Measurements from ENCODE around the gene FHOD3.

DNA sequence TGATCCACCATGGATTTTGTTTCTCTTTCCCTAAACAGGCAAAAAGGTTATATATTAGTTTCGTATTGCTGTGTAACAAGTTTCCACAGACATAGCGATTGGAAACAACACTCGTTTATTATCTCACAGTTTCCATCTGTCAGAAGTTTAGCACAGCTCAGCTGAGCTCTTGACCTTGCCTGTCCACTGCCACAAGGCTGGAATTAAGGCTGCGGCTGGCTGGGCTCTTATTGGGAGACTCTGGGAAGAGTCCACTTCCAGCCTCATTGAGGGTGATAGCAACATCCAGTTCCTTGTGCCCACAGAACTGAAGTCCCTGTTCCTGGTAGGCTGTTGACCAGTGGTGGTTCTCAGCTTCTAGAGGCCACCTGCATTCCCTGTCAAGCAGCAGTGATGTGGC is 410.9 kb downstream of the FHOD3 start:
- no peak for TF ChIP-seq POLR2A (IDR thresholded peaks at IDR 0.05; ENCODE audit: low read length)
- TF ChIP-seq, protein P1, sequence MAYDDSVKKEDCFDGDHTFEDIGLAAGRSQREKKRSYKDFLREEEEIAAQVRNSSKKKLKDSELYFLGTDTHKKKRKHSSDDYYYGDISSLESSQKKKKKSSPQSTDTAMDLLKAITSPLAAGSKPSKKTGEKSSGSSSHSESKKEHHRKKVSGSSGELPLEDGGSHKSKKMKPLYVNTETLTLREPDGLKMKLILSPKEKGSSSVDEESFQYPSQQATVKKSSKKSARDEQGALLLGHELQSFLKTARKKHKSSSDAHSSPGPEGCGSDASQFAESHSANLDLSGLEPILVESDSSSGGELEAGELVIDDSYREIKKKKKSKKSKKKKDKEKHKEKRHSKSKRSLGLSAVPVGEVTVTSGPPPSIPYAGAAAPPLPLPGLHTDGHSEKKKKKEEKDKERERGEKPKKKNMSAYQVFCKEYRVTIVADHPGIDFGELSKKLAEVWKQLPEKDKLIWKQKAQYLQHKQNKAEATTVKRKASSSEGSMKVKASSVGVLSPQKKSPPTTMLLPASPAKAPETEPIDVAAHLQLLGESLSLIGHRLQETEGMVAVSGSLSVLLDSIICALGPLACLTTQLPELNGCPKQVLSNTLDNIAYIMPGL (CRISPR knock-in tag; IDR thresholded peaks at IDR 0.05; ENCODE audit: borderline replicate concordance), result no peak
- TF ChIP-seq, protein P2, sequence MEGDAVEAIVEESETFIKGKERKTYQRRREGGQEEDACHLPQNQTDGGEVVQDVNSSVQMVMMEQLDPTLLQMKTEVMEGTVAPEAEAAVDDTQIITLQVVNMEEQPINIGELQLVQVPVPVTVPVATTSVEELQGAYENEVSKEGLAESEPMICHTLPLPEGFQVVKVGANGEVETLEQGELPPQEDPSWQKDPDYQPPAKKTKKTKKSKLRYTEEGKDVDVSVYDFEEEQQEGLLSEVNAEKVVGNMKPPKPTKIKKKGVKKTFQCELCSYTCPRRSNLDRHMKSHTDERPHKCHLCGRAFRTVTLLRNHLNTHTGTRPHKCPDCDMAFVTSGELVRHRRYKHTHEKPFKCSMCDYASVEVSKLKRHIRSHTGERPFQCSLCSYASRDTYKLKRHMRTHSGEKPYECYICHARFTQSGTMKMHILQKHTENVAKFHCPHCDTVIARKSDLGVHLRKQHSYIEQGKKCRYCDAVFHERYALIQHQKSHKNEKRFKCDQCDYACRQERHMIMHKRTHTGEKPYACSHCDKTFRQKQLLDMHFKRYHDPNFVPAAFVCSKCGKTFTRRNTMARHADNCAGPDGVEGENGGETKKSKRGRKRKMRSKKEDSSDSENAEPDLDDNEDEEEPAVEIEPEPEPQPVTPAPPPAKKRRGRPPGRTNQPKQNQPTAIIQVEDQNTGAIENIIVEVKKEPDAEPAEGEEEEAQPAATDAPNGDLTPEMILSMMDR (IDR thresholded peaks at IDR 0.05), result no peak
